Measurements from ENCODE around the gene RAD51B.

Gene RAD51B

GRCh38 chr14:68012871-68013270, 193.3 kb downstream of the RAD51B start:
- H3K4me3 ChIP-seq (ENCODE audit: low read depth, low read length), result no peak overlapping the region
- TF ChIP-seq CTCF (IDR thresholded peaks at IDR 0.05; ENCODE audit: low read depth, low read length), result no peak

GRCh38 chr14:68013326-68013725, 193.7 kb downstream of the RAD51B start:
- no peak for TF ChIP-seq CTCF (IDR thresholded peaks at IDR 0.05; ENCODE audit: low read depth, low read length)
- H3K4me3 ChIP-seq (ENCODE audit: low read depth, low read length), result no peak overlapping the region

- no peak for TF ChIP-seq CTCF (IDR thresholded peaks at IDR 0.05; ENCODE audit: low read depth, low read length)
- H3K4me3 ChIP-seq (ENCODE audit: low read depth, low read length), result no peak overlapping the region
These were observed 195.2 kb downstream of the RAD51B start for GRCh38 chr14:68014771-68015170.

GRCh38 chr14:68015356-68016254, 196.0 kb downstream of the RAD51B start:
- H3K4me3 ChIP-seq (ENCODE audit: low read depth, low read length), result no peak overlapping the region
- TF ChIP-seq CTCF (IDR thresholded peaks at IDR 0.05; ENCODE audit: low read depth, low read length), result no peak

GRCh38 chr14:68016255-68016914, 196.8 kb downstream of the RAD51B start:
- no peak for TF ChIP-seq CTCF (IDR thresholded peaks at IDR 0.05; ENCODE audit: low read depth, low read length)
- H3K4me3 ChIP-seq (ENCODE audit: low read depth, low read length), result no peak overlapping the region

- H3K4me3 ChIP-seq (ENCODE audit: low read depth, low read length), result no peak overlapping the region
- TF ChIP-seq CTCF (IDR thresholded peaks at IDR 0.05; ENCODE audit: low read depth, low read length), result no peak
These were observed 199.0 kb downstream of the RAD51B start for GRCh38 chr14:68018598-68018997.

GRCh38 chr14:68020493-68020892, 200.9 kb downstream of the RAD51B start:
- no peak overlapping the region for H3K4me3 ChIP-seq (ENCODE audit: low read depth, low read length)
- no peak for TF ChIP-seq CTCF (IDR thresholded peaks at IDR 0.05; ENCODE audit: low read depth, low read length)
